ENCODE data around the gene ASB15. TPM values are rescaled to one million over a fixed set of nuclear protein-coding genes. Genes with fewer than 3 reads are reported as not detected.
"Not testable (repeated sequence)": the region's sequence is repeated elsewhere in the genome, so short reads cannot be mapped to it uniquely, and the experiment has no call there.

Gene ASB15
- polyA plus RNA-seq (2013, experiment 1 of 2) = not detected
- not detected for polyA plus RNA-seq (2013, experiment 2 of 2)

DNA sequence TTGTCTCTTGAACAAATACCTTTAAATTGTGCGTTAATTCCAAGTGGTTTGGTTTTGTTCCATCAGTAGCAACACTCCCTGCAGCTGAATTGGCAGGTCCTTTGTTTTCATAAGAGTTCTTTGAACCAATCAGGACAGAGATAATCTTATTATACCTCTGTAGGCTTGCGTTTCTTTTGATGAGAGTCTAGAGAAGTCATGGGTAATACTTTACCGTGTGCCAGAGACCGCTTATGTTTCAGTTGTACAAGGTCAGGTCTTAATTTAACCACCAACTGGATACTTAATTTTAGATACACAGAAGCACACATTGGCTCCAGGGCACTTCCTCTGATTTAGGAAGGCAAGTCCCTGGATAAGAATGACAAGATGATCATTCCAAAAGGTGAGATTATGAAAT, at the start of gene ASB15:
TSS of gene ASB15 (plus strand) at position 292 of the 400 bp plus-strand sequence. CDS start 12,682 bp downstream, outside the sequence.
- Histone ChIP-seq H3K4me3 (ENCODE audit: extremely low read depth, insufficient read depth, low read length, poor library complexity, severe bottlenecking) (no peak within 1 kb of the TSS), H3K4me1 (ENCODE audit: control insufficient read depth, insufficient read depth, low read length, poor library complexity, severe bottlenecking) (no peaks in the 10 kb centered on the region), H3K9me3 (ENCODE audit: control insufficient read depth, low read length) (no peaks in the 10 kb centered on the region), H3K27ac (ENCODE audit: low read depth, low read length, severe bottlenecking) (no peak within 1 kb of the TSS), H3K36me3 (ENCODE audit: control insufficient read depth, insufficient read depth, low read length) (no peaks in the 10 kb centered on the region)
- no CpG with 5 or more reads among the region's 4 CpGs for WGBS, 2 experiments (ENCODE audit: insufficient coverage in 2 of 2)

DNA sequence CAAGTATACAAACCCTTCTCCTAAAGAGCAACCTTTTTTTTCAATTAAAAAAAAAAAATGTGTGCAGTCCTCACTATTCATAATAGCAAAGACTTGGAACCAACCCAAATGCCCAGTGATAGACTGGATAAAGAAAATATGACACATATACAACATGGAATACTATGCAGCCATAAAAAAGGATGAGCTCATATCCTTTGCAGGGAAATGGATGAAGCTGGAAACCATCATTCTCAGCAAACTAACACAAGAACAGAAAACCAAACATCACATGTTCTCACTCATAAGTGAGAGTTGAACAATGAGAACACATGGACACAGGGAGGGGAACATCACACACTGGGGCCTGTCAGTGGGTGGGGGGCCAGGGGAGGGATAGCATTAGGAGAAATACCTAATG, 49.5 kb upstream of the ASB15 start:
- H3K27ac ChIP-seq (ENCODE audit: low read depth, low read length, severe bottlenecking); H3K4me1 ChIP-seq (ENCODE audit: control insufficient read depth, insufficient read depth, low read length, poor library complexity, severe bottlenecking); H3K9me3 ChIP-seq (ENCODE audit: control insufficient read depth, low read length); H3K4me3 ChIP-seq (ENCODE audit: extremely low read depth, insufficient read depth, low read length, poor library complexity, severe bottlenecking): not testable (repeated sequence)
- peaks cover 51% of the 10 kb centered on the region for H3K36me3 ChIP-seq (ENCODE audit: control insufficient read depth, insufficient read depth, low read length)

DNA sequence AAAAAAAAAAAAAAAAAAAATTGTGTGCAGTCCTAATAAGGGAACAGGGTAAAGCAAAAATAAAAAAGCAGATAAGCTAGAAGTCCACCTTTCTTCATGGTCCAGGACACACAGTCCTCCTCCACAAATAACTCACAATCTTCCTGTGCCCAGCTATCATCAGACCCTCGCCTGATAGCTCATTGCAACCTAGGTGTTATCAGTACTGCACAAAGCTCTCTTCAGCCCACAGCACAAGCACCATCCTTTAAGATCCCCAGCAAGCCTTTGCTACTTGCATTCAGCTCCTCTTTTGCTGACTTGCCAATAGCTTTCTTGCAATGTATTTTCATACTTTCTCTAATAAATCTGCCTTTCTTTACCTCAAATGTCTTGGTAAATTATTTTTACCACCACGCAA, 49.0 kb upstream of the ASB15 start:
- 92 to 100% methylated on average over 2 of the region's 2 CpGs for WGBS, 2 experiments (ENCODE audit: insufficient coverage in 2 of 2)

DNA sequence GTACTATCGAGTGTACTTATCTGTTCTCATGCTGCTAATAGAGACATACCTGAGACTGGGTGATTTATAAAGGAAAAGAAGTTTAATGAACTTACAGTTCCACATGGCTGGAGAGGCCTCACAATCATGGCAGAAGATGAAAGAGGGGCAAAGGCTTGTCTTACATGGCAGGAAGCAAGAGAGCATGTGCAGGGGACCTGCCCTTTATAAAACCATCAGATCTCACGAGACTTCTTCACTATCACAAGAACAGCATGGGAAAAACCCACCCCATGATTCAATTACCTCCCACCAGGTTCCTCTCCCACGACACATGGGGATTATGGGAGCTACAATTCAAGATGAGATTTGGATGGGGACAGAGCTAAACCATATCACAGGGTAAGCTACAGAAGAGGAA, 48.5 kb upstream of the ASB15 start:
- 100% methylated on average over 1 of the region's 3 CpGs for WGBS, 2 experiments (ENCODE audit: insufficient coverage in 2 of 2)
- H3K9me3 ChIP-seq (ENCODE audit: control insufficient read depth, low read length) = no peaks in the 10 kb centered on the region
- no peaks in the 10 kb centered on the region for H3K4me1 ChIP-seq (ENCODE audit: control insufficient read depth, insufficient read depth, low read length, poor library complexity, severe bottlenecking)
- H3K36me3 ChIP-seq (ENCODE audit: control insufficient read depth, insufficient read depth, low read length) = peaks cover 44% of the 10 kb centered on the region
- no peak overlapping the region for H3K4me3 ChIP-seq (ENCODE audit: extremely low read depth, insufficient read depth, low read length, poor library complexity, severe bottlenecking)
- no peak overlapping the region for H3K27ac ChIP-seq (ENCODE audit: low read depth, low read length, severe bottlenecking)

More for the DNA sequence above, 49.0 kb upstream of the ASB15 start:
- Histone ChIP-seq H3K36me3 (ENCODE audit: control insufficient read depth, insufficient read depth, low read length) (peaks cover 46% of the 10 kb centered on the region), H3K9me3 (ENCODE audit: control insufficient read depth, low read length) (no peaks in the 10 kb centered on the region), H3K27ac (ENCODE audit: low read depth, low read length, severe bottlenecking) (no peak overlapping the region), H3K4me3 (ENCODE audit: extremely low read depth, insufficient read depth, low read length, poor library complexity, severe bottlenecking) (no peak overlapping the region), H3K4me1 (ENCODE audit: control insufficient read depth, insufficient read depth, low read length, poor library complexity, severe bottlenecking) (no peaks in the 10 kb centered on the region)

DNA sequence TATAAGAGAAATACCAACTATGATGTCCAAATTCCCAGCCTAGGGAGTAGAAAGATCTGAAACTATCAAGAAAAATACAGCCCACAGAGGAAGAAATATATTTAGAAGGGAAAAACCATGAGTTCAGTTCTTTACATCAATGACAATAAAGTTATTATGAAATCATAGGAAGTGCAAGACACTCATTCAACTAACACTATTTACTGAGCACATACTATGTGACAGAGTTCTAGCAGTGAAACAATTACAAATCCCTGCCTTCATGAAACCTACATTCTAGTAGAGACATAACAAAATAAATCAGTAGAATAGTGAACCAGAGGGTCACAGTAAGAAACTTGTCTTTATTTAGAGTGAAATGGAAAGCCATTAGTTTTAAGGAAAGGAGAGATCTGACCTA, 46.1 kb upstream of the ASB15 start:
- no peak overlapping the region for H3K27ac ChIP-seq (ENCODE audit: low read depth, low read length, severe bottlenecking)
- peaks cover 31% of the 10 kb centered on the region for H3K36me3 ChIP-seq (ENCODE audit: control insufficient read depth, insufficient read depth, low read length)
- no peak overlapping the region for H3K4me3 ChIP-seq (ENCODE audit: extremely low read depth, insufficient read depth, low read length, poor library complexity, severe bottlenecking)
- H3K9me3 ChIP-seq (ENCODE audit: control insufficient read depth, low read length) = no peaks in the 10 kb centered on the region
- H3K4me1 ChIP-seq (ENCODE audit: control insufficient read depth, insufficient read depth, low read length, poor library complexity, severe bottlenecking) = no peaks in the 10 kb centered on the region

DNA sequence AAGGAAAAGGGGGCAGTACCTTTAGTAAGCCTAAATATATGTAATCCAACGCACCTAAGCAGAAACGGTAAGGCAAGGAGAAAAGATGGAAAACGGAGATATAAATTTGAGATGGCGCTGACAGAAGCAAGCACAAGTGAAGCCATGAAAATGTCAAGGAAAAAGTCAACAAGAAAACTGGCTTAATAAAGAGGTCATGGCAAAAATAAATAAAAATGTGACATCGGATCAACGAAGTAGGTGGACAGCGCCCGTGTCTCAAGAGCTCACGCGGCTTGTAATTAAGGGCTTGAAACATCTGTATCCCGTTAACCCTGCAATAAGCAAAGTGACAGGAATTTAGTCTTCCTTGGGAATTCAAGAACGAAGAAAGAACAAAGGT, 44.6 kb upstream of the ASB15 start:
- Histone ChIP-seq H3K4me3 (ENCODE audit: extremely low read depth, insufficient read depth, low read length, poor library complexity, severe bottlenecking) (peak overlapping the region; percentile 83), H3K36me3 (ENCODE audit: control insufficient read depth, insufficient read depth, low read length) (peaks cover 29% of the 10 kb centered on the region), H3K9me3 (ENCODE audit: control insufficient read depth, low read length) (no peaks in the 10 kb centered on the region), H3K4me1 (ENCODE audit: control insufficient read depth, insufficient read depth, low read length, poor library complexity, severe bottlenecking) (no peaks in the 10 kb centered on the region), H3K27ac (ENCODE audit: low read depth, low read length, severe bottlenecking) (peak overlapping the region; percentile 86)
- 6 to 8% methylated on average over 9 to 12 of the region's 12 CpGs for WGBS, 2 experiments (ENCODE audit: insufficient coverage in 2 of 2)

DNA sequence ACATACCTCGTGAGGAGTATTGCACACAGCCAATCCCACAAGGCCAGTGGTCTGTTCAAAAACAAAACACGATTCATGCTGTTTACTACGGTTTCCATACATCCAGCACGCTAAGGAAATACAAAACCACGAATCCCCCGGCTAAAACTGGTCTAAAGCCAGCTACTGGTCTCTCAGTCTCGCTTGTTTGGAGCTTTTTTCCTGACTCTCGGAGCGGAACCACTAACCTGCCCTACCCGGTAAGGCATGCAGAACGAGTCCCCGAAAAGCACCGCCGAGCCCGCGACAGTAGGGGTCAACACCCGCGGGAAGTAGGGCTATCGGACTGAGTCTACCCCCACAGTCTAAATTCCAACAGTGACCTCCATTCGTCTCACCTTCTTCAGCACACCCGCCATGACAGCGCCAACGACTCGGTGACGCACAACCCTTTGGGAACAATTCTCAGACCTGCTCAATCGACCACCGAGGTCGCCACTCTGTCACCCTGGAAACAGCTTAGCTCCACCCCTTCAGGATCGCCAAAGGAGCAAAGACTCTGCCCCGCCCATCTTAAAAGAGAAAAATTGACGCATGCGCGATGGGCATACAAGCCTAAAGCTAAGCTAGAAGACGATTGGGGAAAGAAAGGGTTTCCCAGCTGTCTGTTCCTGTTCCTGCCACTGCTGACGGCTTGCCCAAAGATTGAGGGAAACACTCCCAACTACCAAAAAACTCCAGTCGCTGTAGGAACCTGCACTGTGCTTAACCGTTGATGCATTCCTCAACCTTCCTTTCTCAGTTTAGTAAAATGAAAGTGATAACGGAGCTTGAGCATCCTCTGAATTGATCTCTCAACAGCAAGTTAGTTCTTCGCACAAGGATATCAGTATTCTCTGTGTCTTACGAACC, 44.0 kb upstream of the ASB15 start, which contains the start of gene NDUFA5:
TSS of gene NDUFA5 (minus strand) at position 421 of the 891 bp plus-strand sequence. CDS start at position 398, 23 bp downstream.
- Histone ChIP-seq H3K9me3 (ENCODE audit: control insufficient read depth, low read length) (no peaks in the 10 kb centered on the region), H3K4me1 (ENCODE audit: control insufficient read depth, insufficient read depth, low read length, poor library complexity, severe bottlenecking) (no peaks in the 10 kb centered on the region), H3K27ac (ENCODE audit: low read depth, low read length, severe bottlenecking) (peak within 1 kb of the TSS; percentile 86), H3K4me3 (ENCODE audit: extremely low read depth, insufficient read depth, low read length, poor library complexity, severe bottlenecking) (peak within 1 kb of the TSS; percentile 83), H3K36me3 (ENCODE audit: control insufficient read depth, insufficient read depth, low read length) (peaks cover 25% of the 10 kb centered on the region)
- 8 to 11% methylated on average over 26 to 38 of the region's 40 CpGs for WGBS, 2 experiments (ENCODE audit: insufficient coverage in 2 of 2)

DNA sequence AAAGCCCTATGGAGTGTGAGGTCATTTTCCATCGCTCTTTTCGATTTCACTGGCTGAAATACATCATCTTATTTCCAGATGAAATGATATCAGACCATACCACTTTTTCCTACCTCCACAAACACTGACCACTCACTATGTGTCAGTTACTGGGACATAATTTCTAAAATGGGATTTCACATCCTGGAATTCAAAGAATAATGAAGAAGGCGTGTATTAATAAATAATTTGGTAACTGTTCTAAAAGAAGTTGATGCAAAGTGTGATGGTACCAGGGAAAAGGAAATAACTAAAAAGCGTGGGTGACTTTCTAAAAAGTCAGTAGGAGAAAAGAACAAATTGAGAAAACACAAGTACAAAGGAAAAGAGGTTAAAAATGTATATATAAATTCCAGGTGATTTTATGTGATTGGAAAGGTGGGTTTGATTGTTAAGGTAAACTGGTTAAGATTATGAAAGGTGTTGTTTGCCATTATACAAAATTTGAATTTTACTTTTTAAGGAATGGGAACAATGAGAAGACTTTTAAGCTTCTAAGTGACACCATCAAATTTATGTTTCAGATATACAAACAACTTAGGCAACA, 43.2 kb upstream of the ASB15 start:
- Histone ChIP-seq H3K36me3 (ENCODE audit: control insufficient read depth, insufficient read depth, low read length) (peaks cover 18% of the 10 kb centered on the region), H3K4me1 (ENCODE audit: control insufficient read depth, insufficient read depth, low read length, poor library complexity, severe bottlenecking) (no peaks in the 10 kb centered on the region), H3K9me3 (ENCODE audit: control insufficient read depth, low read length) (no peaks in the 10 kb centered on the region), H3K4me3 (ENCODE audit: extremely low read depth, insufficient read depth, low read length, poor library complexity, severe bottlenecking) (peak overlapping the region; percentile 83), H3K27ac (ENCODE audit: low read depth, low read length, severe bottlenecking) (no peak overlapping the region)
- 85 to 92% methylated on average over 4 of the region's 4 CpGs for WGBS, 2 experiments (ENCODE audit: insufficient coverage in 2 of 2)

DNA sequence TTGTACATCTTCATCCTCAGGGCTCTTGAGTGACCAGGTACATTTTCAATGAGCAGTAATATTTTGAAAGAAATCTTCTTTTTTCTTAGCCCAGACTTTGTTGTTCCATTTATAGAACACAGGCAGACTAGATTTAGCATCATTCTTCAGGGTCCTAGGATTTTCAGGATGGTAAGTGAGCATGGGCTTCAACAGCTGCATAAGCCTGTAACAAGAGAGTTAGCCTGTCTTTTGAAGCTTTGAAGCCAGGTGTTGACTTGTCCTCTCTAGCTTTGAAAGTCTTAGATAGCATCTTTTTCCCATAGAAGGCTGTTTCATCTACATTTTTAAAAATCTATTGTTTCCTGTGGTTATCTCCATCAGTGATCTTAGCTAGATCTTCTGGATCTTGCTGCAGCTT, 39.5 kb upstream of the ASB15 start:
- H3K36me3 ChIP-seq (ENCODE audit: control insufficient read depth, insufficient read depth, low read length) = no peaks in the 10 kb centered on the region
- H3K4me3 ChIP-seq (ENCODE audit: extremely low read depth, insufficient read depth, low read length, poor library complexity, severe bottlenecking) = no peak overlapping the region

DNA sequence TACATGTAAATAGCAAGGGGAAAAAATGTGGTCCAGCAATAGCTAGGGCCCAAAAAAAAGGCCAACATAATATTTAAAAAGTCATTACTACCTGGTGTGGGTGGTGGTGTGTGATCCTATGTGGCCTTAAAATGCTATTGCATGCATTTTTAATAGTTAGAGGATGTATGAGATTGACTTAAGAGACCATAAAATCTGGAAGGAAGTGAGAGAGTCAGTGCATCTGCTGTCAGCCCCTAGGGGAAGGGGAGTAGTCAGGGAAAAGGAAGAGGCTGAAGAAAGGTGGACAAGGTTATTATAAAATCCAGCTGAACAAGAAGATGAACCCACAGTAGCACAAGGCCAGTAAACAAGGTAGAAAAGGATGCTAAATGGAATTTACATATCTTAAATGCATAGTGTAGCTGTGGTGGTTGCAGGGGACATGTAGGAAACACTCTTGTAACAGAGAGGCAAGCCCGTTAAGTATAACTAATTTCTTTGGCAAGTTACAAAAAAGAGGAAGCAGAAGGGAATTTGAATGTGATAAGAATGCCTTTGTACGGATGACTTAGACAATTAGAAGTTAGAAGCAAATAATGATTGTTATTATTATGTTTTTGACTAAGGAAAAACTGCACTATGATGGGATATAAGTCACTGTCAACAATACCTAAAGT, 32.1 kb upstream of the ASB15 start:
- no peak overlapping the region for H3K27ac ChIP-seq (ENCODE audit: low read depth, low read length, severe bottlenecking)
- no peaks in the 10 kb centered on the region for H3K36me3 ChIP-seq (ENCODE audit: control insufficient read depth, insufficient read depth, low read length)
- no peak overlapping the region for H3K4me3 ChIP-seq (ENCODE audit: extremely low read depth, insufficient read depth, low read length, poor library complexity, severe bottlenecking)
- no peaks in the 10 kb centered on the region for H3K4me1 ChIP-seq (ENCODE audit: control insufficient read depth, insufficient read depth, low read length, poor library complexity, severe bottlenecking)
- no peaks in the 10 kb centered on the region for H3K9me3 ChIP-seq (ENCODE audit: control insufficient read depth, low read length)
- 100% methylated on average over 1 to 2 of the region's 2 CpGs for whole genome bisulfite sequencing, 2 experiments (ENCODE audit: insufficient coverage in 2 of 2)

More for the DNA sequence above, 39.5 kb upstream of the ASB15 start:
- no peaks in the 10 kb centered on the region for H3K4me1 ChIP-seq (ENCODE audit: control insufficient read depth, insufficient read depth, low read length, poor library complexity, severe bottlenecking)
- H3K9me3 ChIP-seq (ENCODE audit: control insufficient read depth, low read length) = no peaks in the 10 kb centered on the region
- H3K27ac ChIP-seq (ENCODE audit: low read depth, low read length, severe bottlenecking) = no peak overlapping the region

Measured in mesodermal cell (in vitro differentiated cells).